ENCODE measurements around the gene ARHGAP24.

Gene ARHGAP24

DNA sequence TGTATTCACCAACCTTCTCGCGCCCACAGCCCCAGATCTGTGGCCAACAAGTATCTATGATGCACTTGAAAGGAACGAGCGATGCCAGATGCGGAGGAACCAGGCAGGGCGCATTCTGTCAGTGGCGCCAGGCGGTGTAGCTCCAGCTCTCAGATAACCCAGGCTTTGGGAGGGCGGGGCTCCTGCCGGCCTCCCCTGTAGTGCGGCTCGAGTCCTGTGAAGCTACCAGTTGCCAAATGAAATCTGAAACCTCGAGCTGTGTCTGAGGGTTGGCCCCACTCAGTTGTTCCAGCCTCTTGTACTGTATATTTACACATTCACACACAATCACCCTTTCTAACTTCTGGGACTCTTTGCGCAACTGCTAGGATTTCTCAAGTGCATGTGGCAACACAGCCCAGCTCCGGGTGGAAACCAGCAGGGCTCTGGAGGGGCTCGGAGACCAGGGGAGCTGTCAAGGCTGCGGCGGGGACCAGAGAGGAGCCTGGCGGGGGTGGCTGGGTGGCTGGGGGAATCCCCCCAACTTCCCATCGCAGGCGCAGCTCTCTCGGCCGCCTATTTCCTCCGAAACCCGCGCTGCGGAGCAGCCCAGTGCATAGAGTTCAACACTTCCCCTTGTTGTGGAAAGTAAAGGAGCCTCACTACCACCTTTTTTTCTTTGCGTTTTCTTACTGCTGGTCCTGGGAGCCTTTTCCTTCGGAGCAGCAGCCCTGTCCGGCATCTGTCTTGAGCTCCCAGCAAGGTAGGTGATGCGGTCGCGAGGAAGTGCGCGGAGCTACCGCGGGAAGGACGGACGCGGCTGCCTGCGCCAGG lies at the start of gene ARHGAP24:
TSS of gene ARHGAP24 (plus strand) at position 333 of the 813 bp plus-strand sequence.
- peak; percentile 6 for DNase-seq

DNA sequence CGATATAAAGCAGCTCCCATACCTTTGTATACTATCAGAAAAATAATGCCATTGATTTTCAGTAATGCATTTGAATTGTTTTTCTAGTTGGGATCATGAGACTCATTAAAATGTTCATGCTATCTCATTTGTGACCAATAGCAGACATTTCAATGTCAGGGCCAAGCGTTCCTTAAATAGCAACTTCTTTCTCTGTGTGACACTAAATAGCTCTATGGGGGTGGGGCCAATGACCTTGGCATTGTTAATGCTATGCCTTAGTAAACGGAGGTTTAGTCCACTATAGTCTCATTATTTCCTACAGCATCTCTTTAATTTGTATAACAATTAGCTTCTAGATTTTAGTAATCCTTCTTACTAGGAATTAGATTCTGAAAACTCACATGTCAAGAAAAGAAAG lies 48.6 kb upstream of the ARHGAP24 start:
- DNase-seq: no peak

DNA sequence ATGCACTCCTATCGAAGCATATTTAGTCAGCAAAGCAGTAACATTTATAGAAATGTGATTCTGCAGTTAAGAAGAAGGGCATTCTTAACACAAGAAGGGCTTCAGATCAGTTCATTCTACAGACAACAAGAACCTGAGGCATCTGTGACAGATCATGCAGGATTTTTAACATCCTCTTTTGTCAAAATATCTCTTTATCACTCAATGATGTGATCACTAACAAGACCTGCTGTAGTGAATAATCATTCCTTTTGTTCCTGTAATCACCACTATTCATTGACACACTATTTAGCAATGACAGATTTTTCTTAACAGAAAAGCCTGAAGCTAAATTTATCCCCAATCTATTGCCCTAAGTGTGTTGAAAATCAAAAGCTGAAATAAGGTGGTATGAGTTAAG lies 47.8 kb upstream of the ARHGAP24 start:
- no peak for DNase-seq

DNA sequence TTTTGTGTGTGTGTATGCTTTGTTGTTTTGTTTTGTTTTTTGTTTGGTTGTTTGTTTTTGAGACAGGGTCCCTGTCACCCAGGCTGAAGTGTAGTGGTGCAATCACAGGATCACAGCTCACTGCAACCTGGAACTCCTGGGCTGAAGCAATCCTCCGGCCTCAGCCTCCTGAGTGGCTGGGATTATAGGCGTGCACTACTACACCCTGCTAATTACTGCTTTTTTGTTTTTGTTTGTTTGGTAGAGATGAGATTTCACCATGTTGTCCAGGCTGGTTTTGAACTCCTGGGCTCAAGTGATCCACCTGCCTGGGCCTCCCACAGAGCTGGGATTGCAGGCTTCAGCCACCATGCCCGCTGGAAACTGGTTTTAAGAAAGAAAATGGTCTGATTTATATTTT lies 44.7 kb upstream of the ARHGAP24 start:
- DNase-seq: no peak

DNA sequence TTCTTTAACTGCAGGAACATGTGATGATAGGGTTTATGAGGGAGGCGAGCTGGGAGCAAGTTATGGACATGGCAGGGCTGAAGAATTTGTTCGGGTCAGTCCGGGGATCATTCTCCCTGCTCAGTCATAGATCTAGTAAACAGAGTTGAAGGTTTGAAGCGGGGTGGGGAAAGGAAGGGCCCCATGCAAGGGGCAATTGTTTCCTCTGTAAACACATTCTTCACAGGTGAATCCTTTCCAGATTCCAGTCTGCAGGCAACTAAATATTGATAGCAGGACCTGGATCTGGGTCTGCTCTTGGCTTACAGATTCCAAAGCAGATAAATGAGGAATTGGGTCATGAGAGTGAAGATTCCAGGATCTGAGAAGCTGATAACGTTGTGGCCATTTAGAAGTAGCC lies 44.3 kb upstream of the ARHGAP24 start:
- DNase-seq: no peak

DNA sequence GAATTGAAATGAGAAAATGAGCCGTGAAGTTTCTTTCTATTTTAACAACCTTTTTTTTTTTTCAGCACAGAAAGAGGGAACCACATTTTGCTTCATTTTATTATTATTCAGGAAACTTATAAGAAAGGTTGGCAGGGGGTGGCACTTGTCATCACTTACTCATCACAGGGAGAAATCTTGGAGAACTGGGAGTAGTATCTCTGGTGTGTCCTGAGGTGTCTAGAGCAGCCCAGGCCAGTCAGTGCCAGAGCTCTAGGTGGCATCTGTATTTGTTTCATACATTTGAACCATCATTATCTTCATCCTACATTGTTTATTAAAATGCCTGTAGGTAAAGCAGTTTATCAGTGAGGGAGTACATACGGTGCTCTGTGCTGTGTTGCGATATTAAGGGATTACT lies 43.8 kb upstream of the ARHGAP24 start:
- no peak for DNase-seq

DNA sequence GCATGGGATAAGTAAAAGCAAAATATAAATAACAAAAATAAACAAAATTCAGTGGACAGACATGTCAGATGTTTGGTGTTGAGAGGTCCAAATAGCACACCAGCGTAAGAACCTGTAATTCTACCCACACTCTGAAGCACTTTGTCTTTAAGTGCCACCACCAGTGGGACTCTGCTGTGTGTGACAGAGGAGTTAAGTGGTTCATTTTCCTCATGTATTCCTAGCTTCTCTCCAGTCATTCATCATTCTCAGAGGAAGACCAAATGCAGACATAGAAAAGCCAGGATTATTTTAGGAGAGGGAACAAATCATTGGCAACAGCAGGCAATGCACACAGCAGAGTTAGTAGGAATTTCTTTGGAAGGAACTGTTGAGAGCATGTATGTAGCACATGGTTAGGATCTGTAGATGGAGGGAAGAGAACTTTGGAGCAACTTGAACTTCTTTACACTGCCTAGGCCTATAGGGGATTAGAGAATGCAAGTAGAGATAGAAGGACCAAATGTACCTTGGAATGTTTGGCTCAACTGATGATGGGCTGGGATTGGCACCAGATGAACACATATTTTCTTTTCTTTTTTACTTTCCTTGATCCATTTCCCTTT lies 43.0 kb upstream of the ARHGAP24 start:
- DNase-seq: no peak

DNA sequence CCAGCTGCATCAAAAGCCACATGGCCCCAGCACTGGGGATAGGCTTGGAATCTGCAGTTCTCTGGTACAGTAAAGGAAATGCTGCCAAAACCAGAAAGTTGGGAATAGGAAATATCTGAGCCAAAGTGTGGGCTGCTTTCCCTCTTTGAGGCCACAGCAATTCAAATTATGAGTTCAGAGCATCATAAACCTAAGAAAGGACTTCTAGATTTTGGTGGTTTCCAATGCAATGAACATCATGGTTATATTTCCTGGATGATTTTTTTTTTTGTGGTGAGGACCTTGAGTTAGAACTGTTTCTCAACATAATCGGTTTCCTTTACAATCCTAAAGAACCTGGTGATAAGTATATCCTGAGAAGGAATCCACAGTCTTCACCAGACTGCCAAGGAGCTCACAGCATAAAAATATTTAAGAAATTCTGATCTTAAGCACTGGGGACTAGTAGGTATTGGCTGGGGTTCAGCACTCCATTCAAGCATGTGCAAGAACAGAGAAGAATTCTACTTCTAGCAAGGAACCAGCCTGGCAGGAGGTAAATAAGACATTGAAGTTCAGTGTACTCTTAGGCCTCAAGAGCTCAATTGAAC lies 29.8 kb upstream of the ARHGAP24 start:
- no peak for DNase-seq

DNA sequence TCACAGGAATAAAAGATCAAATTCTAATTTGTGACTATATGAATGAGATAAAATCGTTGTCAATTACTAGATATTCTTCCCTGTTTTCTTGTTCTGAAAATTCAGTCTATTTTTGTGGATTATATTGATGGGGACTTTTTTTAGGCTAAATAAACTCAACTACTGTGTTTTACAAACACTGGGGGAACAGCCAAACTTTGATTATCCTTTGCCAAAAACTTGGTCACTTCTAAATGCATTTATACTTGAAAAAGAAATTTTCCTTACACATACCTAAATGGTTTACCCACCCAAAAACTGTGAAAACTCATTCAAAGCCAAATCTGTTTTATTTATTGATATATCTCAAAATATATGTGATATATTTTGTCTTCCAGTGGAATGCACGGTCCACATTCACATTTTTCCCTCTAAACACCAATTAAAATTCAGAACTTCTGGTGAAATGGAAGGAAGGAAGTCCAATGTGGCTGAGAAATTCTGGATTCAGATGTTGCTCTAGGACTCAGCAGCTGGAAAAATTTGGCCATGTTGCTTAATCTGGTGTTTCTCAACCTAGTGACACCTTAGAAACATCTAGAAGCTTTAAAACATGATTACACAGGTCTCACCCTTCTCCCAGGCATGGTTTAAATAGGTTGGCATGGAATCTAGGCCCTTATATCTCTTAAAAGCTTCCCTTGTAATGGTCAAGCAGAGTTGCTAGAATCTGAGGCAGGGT lies 28.6 kb upstream of the ARHGAP24 start:
- no peak for DNase-seq

DNA sequence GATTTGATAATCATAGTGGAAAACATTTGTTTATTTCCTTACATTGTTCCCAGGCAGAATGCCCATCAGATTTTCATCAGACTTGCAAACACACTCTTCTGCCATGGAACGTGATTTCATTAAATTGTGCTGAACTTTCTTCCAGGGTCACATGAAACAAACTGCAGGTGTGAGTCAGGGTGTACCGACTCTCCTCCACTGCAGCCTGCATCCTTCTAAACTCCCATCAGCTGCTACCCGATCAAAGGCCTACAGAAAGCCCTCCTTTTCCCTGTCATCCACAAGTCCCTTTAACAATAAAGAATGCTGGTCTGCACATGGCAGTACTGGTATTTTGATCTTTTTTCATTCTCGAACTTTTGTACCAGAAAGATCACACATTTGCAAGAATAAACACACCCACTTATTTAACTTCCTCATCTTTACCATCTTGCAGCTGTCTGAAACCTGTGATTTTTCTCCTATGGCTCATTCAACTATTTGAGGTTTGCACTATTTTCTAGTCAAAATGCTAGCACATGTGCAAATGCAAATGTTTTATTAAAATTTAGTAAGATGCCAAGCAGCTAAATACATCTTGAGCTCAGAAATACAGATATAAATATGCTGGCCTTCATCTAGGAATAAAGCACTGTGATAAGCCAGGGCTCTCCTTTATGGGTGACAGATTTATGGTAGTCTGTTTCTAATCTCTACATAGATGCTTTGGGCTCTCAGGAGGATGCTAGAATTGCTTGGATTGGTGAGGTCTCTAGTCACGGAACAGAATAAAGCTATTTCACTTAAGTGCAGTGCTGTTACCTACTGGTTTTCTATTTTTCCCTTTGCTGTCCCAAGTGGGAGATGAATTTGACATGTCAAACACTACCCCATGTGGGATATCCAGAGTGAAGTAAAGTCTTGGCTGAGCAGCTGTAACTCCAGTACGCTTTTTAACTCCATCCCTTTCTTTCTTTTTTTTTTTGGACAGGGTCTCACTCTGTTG lies 25.8 kb upstream of the ARHGAP24 start:
- no peak for DNase-seq

DNA sequence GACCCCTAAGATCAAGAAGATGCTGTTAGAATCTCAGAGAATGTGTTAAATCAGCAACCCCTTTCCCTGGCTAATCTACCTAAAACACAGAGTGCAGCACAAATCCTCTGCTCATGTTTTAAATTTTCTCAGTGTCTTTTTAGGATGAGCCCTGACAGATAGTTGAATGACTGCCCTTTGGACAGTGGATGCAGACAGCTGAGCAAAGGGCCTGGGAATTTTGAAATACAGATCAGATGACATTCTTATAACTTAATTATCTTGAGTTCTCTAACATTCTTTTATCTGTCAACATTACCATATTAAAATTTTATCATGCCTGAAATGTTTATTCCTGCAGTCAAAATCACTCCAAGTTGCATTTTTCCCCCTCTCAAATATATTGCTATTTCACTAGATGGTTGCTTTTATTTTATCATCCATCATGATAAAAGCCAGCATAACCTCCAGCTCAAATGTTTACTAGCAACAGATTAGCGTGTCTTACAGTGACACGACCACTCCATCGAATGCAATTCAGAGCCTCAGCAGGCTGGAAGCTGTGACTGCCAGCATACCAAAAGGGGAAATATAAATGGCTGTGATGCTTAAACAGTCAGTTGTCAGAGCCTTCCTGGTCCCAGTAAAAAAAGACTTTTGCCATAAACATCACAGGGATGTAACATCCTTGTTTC lies 22.8 kb upstream of the ARHGAP24 start:
- no peak for DNase-seq

DNA sequence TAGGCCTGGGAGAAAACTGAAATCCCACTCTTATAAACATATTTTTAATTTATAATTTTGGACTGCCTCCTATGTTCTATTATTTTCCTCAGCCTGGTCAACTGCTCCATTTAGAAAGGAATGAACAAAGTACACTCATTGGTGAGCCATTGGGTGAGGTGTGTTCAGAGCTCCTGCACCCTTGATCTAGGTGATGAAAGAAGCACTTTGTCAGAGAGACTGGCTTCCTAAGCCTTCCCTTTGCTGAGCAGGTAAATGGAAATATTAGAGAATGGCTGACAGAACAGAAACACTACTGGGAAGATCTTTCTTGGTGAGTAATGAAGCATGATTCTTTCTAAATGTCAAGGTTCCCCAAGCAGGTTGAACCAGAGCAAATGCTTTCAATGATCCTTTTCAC lies 19.0 kb upstream of the ARHGAP24 start:
- no peak for DNase-seq

DNA sequence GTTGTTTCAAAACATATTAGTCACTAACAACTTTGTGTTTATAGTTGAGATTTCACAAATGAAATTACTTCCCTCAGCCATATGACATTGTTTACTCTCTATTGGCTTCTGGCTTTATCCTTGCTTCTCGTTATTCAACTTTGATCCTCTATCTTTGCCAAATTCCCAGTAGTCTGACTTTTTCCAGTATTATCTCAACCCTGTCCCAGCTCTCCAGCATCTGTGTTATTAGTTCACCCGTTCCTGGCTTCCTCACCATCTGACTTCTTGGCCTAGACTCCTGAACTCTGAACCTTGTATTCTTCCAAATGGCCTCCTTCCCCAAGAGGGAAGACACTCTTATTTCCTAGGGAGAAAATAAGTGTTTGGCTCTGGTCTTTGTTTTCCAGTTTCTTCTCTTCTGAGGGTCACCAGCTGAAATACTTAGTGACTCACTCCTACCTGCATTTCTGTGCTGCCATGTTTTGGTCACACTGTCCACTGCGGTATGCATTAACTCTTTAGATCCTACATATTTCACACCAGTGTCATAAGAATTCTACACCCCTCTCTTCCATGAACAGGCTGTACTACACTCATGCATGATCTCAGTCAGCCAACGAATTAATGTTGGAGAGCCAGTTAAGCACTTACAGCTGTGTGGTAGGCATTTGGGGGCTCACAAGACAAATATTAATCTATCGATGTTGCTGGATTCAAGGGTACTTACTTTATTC lies 17.0 kb upstream of the ARHGAP24 start:
- DNase-seq: no peak

DNA sequence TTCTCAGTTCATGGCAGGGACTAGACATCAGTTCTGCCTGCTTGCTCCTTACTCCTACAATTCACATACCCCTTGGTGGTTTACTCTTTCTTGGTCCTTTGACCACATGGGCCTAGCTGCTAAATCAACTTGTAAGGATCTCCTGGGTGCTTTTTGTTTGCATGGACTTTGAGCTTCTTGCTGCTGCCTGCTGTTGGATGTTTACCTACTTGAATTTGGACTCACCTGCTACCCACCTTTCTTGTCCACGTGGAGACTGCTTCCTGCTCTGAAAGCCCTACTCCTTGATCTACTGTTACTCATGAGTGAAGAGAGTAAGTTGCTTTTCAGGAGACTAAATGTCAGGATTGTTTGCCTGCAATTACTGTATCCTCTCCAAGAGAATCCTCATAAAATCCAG lies 15.2 kb upstream of the ARHGAP24 start:
- no peak for DNase-seq

DNA sequence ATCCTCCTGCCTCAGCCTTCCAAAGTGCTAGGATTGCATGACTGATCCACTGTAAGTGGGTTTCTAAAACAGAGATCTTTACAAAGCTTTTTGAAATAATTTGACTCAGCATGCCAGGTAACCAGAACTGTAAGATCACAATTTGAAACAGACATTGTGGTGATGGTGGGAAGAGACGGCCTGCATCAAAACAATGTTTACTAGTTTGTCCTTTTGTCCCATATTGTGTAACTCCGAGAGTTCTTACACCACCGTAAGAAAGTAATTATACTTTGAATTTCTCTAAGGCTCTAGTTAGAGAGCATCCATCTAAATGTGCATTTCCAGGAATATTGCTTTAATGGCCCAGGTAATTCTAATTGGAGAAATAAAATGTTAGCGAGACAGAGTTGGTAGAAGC lies 594 bp upstream of the ARHGAP24 start:
- DNase-seq: no peak

DNA sequence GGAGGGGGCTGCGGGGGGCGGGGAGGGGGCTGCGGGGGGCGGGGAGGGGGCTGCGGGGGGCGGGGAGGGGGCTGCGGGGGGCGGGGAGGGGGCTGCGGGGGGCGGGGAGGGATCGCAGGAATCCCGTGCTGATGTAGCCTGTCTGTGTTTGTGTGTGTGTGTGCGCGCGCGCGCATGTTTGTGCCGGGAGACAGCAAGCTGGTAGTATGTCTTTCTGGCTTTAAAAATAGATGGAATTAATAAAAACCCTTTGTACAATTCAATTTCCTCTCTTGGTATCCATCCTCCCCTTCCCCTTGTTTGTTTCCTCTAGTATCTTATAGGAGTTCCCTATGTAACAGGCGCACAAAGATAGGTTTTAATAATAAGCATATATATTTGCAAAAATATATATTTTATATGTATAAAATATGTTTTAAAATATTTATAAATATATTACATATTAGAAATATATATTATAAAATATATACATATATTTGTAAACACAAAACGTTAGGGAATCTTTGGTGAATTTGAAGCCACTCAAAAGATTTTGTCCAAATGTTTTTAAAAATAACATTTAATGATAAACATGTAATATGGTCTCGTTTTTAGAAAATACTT lies 782 bp downstream of the ARHGAP24 start:
- DNase-seq: no peak

DNA sequence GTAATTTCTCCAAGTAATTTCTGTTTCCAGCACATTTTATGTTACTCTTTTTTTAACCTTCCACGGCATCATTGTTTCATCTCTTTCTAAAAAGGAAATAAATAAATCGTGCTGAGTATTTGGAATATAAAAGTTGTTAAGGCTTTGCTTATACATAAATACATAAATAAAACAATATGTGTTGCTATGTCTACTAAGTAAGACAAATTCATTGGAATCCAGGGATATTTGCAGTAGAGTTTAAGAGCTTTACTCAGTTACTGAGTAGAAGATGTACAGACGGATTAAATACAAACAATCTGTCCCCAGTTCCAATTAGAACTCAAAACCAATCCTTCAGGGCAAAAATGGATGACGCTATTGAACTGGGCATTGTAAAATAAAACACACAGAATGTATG lies 1.4 kb downstream of the ARHGAP24 start:
- DNase-seq: no peak

DNA sequence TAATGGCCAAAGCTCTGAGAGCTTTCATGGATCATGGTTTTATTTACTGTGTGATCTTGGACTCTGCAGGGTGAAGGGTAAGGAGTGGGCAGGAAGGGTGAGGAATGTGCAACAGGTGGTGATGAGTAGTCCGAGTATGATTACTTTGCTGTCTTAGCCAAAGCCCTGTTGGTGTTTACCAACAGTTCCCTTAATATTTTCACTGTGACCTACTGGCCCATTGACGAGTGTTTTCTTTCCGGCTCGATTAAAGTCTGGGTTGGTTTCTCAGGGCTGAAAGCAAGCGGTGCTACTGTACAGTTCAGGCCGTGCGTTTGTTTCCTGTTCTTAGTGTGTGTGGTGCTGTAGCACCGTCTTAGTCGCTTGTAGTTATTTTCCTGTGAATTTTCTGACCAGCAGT lies 2.6 kb downstream of the ARHGAP24 start:
- no peak for DNase-seq

DNA sequence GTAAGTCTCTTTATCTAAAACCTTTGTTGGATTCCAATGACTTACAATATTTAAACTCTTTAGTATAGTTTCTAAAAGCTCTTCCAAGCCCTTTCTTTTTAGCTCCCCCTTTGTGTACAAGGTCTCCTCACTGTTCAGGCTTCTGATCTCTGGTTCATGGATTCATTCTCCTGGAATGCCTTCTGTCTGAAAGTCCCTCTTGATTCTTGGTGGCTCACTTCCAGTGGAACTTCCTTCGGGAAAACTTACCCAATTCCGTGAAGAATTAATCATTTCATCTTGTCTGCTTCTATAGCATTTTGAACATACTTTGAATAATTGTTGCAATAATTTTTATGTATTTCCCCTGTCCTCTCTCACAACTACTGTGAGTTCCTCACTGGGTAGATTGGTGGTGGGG lies 3.6 kb downstream of the ARHGAP24 start:
- DNase-seq: no peak

DNA sequence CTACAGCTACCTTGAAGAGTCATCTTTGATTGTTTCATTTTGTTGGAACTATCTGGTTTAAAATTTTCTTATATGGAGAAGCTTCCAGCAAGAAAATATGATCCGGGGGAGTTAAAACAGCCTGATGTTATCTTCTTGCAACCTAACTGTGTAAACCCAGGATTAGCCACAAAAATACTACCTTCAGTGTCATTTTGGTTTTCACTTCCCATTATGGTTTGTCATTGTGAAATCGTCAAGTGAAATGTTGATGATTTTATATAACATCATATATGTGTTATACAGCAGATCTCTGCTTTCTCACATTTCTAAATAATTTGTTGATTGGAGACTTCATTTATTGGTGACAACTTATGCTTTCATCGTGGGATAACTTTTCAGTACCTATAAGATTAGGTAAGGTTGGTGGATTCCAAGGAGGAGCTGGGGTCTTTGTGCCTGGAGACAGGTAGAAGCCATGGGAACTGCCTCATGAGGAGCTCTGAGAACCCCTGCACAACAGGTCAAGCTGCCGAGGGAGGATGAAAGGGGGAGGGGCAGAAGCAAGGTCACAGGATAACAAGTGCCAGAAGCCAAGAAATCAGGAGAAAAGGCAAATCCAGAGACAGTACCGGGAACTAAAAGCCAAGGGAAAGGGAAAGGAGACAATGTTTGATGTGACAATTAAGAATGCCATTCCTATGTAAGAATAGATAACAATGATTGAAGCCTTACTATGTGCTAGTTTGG lies 7.2 kb downstream of the ARHGAP24 start:
- no peak for DNase-seq
